Stimulated activated CD8-positive, alpha-beta memory T cell treated with anti-CD3 and anti-CD28 coated beads, Interleukin-4, amount 100 ng/mL, for 48 hours (primary cell): Measurements from ENCODE around the gene CEBPB.

Experiments used
- DNase-seq: peaks from one replicate; pipeline ENCODE4 v3.0.0-alpha.2; 2020

Gene CEBPB

DNA sequence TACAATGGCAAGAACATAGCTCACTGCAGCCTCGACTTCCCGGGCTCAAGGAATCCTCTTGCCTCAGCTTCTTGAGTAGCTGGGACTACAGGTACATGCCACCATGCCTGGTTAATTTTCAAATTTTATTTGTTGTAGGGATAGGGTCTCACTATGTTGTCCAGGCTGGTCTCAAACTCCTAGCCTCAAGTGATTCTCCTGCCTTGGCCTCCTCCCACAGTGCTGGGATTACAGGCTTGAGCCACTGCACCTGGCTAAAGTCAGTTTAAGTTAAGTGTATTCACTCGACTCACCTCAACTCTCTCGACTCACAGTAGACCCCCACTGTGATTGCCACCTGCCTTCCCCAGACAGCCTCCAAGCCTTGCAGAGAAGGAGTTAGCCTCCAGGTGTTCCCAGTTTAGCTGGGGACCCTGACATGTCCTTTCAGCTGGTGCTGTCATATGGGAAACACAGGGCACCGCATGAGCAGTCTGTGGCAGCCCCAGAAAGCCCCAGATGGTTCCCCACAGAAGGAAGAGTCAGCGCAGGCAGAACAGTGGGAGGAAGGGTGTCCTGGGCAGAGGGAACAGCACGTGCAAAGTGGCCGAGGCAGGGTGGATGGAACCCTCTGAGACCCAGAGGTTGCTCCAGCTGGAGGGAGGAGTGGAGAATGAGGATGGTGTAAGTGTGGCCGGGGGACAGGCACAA, 40.4 kb downstream of the CEBPB start:
- no peak for DNase-seq

DNA sequence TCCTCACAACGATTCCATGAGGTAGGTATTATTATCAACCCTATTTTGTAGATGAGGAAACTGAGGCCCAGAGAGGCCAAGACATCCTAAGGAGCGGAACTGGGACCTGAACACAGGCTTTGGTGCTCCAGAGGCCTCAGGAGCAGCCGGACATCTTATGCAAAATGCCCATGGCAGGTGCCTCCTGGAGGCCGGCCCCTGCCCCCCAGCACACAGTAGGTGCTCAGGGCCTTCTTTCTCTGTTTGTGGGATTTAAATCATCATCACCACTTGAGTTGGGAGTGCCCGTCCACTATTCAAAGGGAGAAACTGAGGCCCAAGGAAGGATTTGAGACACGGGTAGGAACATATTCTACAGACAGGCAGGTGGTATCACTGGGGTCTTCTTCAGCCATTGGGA, 41.2 kb downstream of the CEBPB start:
- no peak for DNase-seq

- no peak for DNase-seq
These were observed 42.2 kb downstream of the CEBPB start for GRCh38 chr20:50232651-50233324.

GRCh38 chr20:50233325-50234212, 42.9 kb downstream of the CEBPB start:
- DNase-seq = no peak

DNA sequence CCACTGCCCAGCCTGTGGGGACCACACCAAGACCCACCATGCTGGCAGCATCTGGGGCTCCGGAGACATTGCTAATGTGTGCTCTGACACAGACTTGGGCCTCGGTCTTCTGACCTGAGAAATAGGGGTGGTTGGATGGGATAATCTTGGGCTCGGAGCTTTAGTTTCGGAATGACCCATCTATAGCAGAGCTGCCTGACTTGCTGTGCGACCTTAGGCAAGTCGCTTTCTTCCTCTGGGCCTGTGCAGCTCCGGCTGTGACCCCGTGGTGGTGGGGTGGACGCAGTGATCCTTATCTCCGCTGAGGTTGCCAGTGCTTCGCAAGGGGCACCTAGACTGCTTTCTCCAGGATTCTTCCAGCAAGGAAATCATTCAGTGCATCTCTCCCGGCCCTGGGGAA, 43.7 kb downstream of the CEBPB start:
- DNase-seq = no peak

DNA sequence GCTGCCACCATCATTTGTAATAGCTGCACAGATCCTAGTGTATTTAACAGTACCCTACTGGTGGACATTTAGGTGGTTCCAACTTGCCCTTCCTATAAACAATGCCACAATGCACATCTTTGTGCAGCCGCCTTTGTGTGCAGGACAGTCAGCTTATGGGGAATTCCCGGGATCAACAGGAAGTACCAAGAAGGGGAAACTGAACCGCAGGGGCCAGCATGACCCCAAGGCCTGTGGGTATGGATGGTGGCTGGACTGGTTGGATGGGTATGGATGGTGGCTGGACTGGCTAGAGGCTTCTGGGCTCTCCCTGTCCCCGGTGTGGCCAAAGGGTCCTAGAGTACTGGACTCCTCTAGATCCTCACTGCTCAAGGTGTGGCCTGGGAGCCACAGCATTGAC, 46.7 kb downstream of the CEBPB start:
- no peak for DNase-seq

DNA sequence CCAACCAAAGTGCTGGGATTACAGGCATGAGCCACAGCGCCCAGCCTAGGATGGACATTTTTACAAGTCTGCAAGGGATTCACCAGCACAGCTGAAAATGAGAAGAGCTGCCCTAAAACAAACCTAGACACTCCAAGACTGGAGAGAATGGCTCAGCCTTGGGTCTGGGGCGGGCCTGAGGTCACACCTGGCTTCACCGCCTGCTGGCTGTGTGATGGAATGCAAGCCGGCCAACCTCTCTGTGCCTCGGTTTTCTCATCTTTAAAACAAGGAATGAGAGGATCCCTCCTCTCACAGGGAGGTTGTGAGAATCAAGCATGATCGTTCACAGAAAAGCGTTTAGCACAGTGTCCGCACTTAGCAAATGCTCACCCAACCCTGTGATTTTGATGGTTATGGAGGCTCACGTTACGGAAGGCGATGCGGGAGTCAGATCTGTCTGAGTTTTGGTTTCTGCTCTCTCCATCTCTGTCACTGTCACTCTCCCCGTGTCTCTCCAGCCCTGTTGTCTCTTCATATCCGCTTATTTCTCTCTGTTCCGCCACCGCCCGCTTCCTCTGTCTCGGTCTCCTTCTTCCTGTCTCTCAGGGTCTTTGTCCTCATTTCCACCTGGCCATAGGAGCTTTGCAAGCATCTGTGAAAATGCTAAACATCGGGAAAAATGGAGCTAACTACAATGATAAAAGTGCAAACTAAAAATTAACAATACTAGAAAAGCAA, 47.6 kb downstream of the CEBPB start:
- no peak for DNase-seq

- DNase-seq = no peak
These were observed 49.5 kb downstream of the CEBPB start for GRCh38 chr20:50240092-50240491.

GRCh38 chr20:50242178-50242514, 51.5 kb downstream of the CEBPB start:
- no peak for DNase-seq
